HCT116 (cell line): ENCODE results near the gene XAF1. TPM values are rescaled to one million over a fixed set of nuclear protein-coding genes. Genes with fewer than 3 reads are reported as not detected.

Source experiments
- ATAC-seq: fragments of 200-7000 bp; cut with Tn5 transposase; 2 replicates; pipeline ENCODE4 v1.9.1; 2020; ENCODE audit warnings: mild to moderate bottlenecking, moderate library complexity
- Bru-seq: library from RNA; stranded (reverse); fragments of 400-500 nt; gene quantifications from one replicate; lab custom pipeline; 2021; lab: Mats Ljungman, UMichigan
- BruChase-seq, 2 experiments: library from RNA; stranded (reverse); fragments of 400-500 nt; gene quantifications; one replicate each; lab custom pipeline; 2021; lab: Mats Ljungman, UMichigan
- BruUV-seq: library from RNA; stranded (reverse); fragments of 400-500 nt; replicated peaks from 2 replicates; lab custom pipeline; 2021; lab: Mats Ljungman, UMichigan
- CTCF ChIA-PET: fragments of 300-600 bp; sonication (Branson Sonifier 250); formaldehyde crosslinking; loops from one replicate; lab custom pipeline; 2021; ENCODE audit warnings: antibody characterized with exemption; lab: Charles Lee
- POLR2A ChIA-PET: fragments of 300-600, 350-600 bp; sonication (Branson Sonifier 250); formaldehyde crosslinking; loops from one replicate; lab custom pipeline; 2021; ENCODE audit warnings: antibody characterized with exemption; lab: Charles Lee
- RAD21 ChIA-PET, 2 experiments: fragments of 300-600 bp; sonication (Branson Sonifier 250); formaldehyde crosslinking; loops; one replicate each; lab custom pipeline; 2023; ENCODE audit warnings: low total read pairs in 2 of 2; ENCODE audit not compliant: uncharacterized antibody in 2 of 2, unreplicated experiment in 2 of 2, low non-redundant PET in 1 of 2; lab: Charles Lee
- DNase-seq: peaks from one replicate; pipeline ENCODE4 v3.0.0-alpha.2; 2010; ENCODE audit warnings: low read depth, low spot score
- H2AFZ ChIP-seq: fragments of 200-600 bp; shearing (Covaris generic), sonication (generic); 2 replicates; pipeline ENCODE4 v1.6.1; 2017; ENCODE audit warnings: low read depth, mixed run types, mixed read lengths, antibody characterized with exemption, low read length; ENCODE audit not compliant: poor library complexity, severe bottlenecking
- H3K27ac ChIP-seq: 2 replicates; pipeline ENCODE4 v1.5.1; 2012; ENCODE audit warnings: low read depth, low read length
- H3K27me3 ChIP-seq: fragments of 200-600 bp; sonication (generic); 2 replicates; pipeline ENCODE4 v1.6.1; 2016; ENCODE audit warnings: mixed run types, low read length, mixed read lengths; ENCODE audit not compliant: insufficient read depth
- H3K36me3 ChIP-seq, 2 experiments: fragments of 200-500 bp in 1 of 2; fragments of 200-600 bp in 1 of 2; sonication (Bioruptor generic) in 1 of 2; sonication (generic) in 1 of 2; 2 replicates each; pipeline versions ENCODE4 v1.5.1 to v1.6.1; 2014 to 2016; ENCODE audit warnings: low read length in 2 of 2, inconsistent platforms in 1 of 2, mixed read lengths in 1 of 2, mixed run types in 1 of 2; ENCODE audit not compliant: insufficient read depth in 2 of 2, control insufficient read depth in 1 of 2
- H3K4me1 ChIP-seq, 2 experiments: fragments of 200-600 bp in 1 of 2; sonication (generic) in 1 of 2; 2 replicates each; pipeline versions ENCODE4 v1.5.1 to v1.6.1; 2012 to 2017; ENCODE audit warnings: low read length in 2 of 2, inconsistent platforms in 1 of 2, mild to moderate bottlenecking in 1 of 2, mixed read lengths in 1 of 2, mixed run types in 1 of 2, moderate library complexity in 1 of 2; ENCODE audit not compliant: insufficient read depth in 2 of 2, control insufficient read depth in 1 of 2
- H3K4me2 ChIP-seq: fragments of 200-600 bp; sonication (generic); 2 replicates; pipeline ENCODE4 v1.6.1; 2017; ENCODE audit warnings: mixed run types, low read length, mixed read lengths
- H3K4me3 ChIP-seq, 2 experiments: fragments of 200-600 bp in 1 of 2; sonication (generic) in 1 of 2; replicated peaks in 1 of 2; 2 replicates each; pipeline ENCODE4 v1.5.1; 2011 to 2016; ENCODE audit warnings: low read length in 2 of 2, control low read depth in 1 of 2, low read depth in 1 of 2, mild to moderate bottlenecking in 1 of 2, mixed read lengths in 1 of 2, mixed run types in 1 of 2
- H3K79me2 ChIP-seq: fragments of 200-600 bp; sonication (generic); 2 replicates; pipeline ENCODE4 v1.6.1; 2017; ENCODE audit warnings: mild to moderate bottlenecking, mixed run types, low read length, moderate library complexity, mixed read lengths; ENCODE audit not compliant: insufficient read depth
- H3K9ac ChIP-seq: fragments of 200-600 bp; sonication (generic); 2 replicates; pipeline ENCODE4 v1.6.1; 2016; ENCODE audit warnings: low read length, mixed read lengths
- H3K9me2 ChIP-seq: fragments of 200-600 bp; sonication (generic), shearing (Covaris generic); 2 replicates; pipeline ENCODE4 v1.6.1; 2017; ENCODE audit warnings: mixed run types, mild to moderate bottlenecking, moderate library complexity; ENCODE audit not compliant: insufficient read depth
- H3K9me3 ChIP-seq, 2 experiments: fragments of 200-500 bp in 1 of 2; fragments of 200-600 bp in 1 of 2; sonication (Bioruptor generic) in 1 of 2; sonication (generic) in 1 of 2; 2 replicates each; pipeline ENCODE4 v1.6.1; 2014 to 2017; ENCODE audit warnings: low read length in 2 of 2, mixed read lengths in 2 of 2, inconsistent platforms in 1 of 2, low read depth in 1 of 2, mild to moderate bottlenecking in 1 of 2, mixed run types in 1 of 2, moderate library complexity in 1 of 2; ENCODE audit not compliant: control insufficient read depth in 1 of 2, insufficient read depth in 1 of 2
- H4K20me1 ChIP-seq: fragments of 200-600 bp; sonication (generic), shearing (Covaris generic); 2 replicates; pipeline ENCODE4 v1.6.1; 2017; ENCODE audit warnings: mixed run types, mild to moderate bottlenecking, moderate library complexity; ENCODE audit not compliant: insufficient read depth
- CBX3 ChIP-seq: IDR thresholded peaks from 2 replicates; pipeline ENCODE4 v1.6.1; 2012; ENCODE audit warnings: low read depth
- EGR1 ChIP-seq: IDR thresholded peaks from 2 replicates; pipeline ENCODE4 v1.6.1; 2012; ENCODE audit warnings: low read depth
- EZH2phosphoT487 ChIP-seq: fragments of 200-600 bp; IDR thresholded peaks from 2 replicates; pipeline ENCODE4 v1.6.1; 2018; ENCODE audit warnings: antibody characterized with exemption, borderline replicate concordance
- FOSL1 ChIP-seq: IDR thresholded peaks from 2 replicates; pipeline ENCODE4 v1.6.1; 2012; ENCODE audit warnings: low read depth
- JUND ChIP-seq: IDR thresholded peaks from 2 replicates; pipeline ENCODE4 v1.6.1; 2012
- POLR2A ChIP-seq: IDR thresholded peaks from 2 replicates; pipeline ENCODE4 v1.7.0; 2011; ENCODE audit warnings: borderline replicate concordance; ENCODE audit not compliant: insufficient read depth, insufficient read length; ENCODE audit errors: extremely low read depth
- SIN3A ChIP-seq: IDR thresholded peaks from 2 replicates; pipeline ENCODE4 v1.6.1; 2012; ENCODE audit warnings: low read depth
- SP1 ChIP-seq: IDR thresholded peaks from 2 replicates; pipeline ENCODE4 v1.6.1; 2012; ENCODE audit warnings: low read depth
- SRF ChIP-seq: IDR thresholded peaks from 2 replicates; pipeline ENCODE4 v1.6.1; 2012; ENCODE audit warnings: low read depth
- TCF7L2 ChIP-seq: IDR thresholded peaks from 2 replicates; pipeline ENCODE4 v1.7.0; 2011; ENCODE audit warnings: borderline replicate concordance, inconsistent platforms; ENCODE audit not compliant: insufficient read depth, insufficient read length; ENCODE audit errors: extremely low read depth
- YY1 ChIP-seq: IDR thresholded peaks from 2 replicates; pipeline ENCODE4 v1.6.1; 2011; ENCODE audit warnings: low read length, low read depth, moderate library complexity, mild to moderate bottlenecking; ENCODE audit not compliant: insufficient replicate concordance; ENCODE audit errors: extremely low read depth
- ZNF274 ChIP-seq: fragments of 200-500 bp; sonication (Bioruptor generic); IDR thresholded peaks from 2 replicates; pipeline ENCODE4 v1.6.1; 2014; ENCODE audit warnings: mild to moderate bottlenecking, low read depth, low read length, inconsistent platforms
- intact Hi-C: fragments of 100-400 bp; cut with micrococcal nuclease; formaldehyde crosslinking; loops from 2 replicates; pipeline ENCODE4 v1.10.0; 2022
- long read RNA-seq: library from polyadenylated mRNA; unstranded; transcript quantifications from one replicate; pipeline ENCODE4 v2.0.0, GENCODE V29; 2021; ENCODE audit not compliant: unreplicated experiment
- polyA plus RNA-seq: library from polyadenylated mRNA; unstranded; fragments of >200 nt; gene quantifications from 2 replicates; pipeline ENCODE4 v1.2.1, GENCODE V29; 2012; ENCODE audit warnings: missing spikeins
- total RNA-seq: library from RNA; stranded (reverse); gene quantifications from one replicate; pipeline ENCODE4 v1.2.1, GENCODE V29; 2021; ENCODE audit not compliant: unreplicated experiment
- TF ChIP-seq, protein P1 (sequence below): IDR thresholded peaks from 2 replicates; pipeline ENCODE4 v1.6.1; 2012
- TF ChIP-seq, protein P2 (sequence below): IDR thresholded peaks from 2 replicates; pipeline ENCODE4 v1.6.1; 2012; ENCODE audit warnings: low read depth
- TF ChIP-seq, protein P3 (sequence below): IDR thresholded peaks from 2 replicates; pipeline ENCODE4 v1.6.1; 2012

Gene XAF1, protein sequence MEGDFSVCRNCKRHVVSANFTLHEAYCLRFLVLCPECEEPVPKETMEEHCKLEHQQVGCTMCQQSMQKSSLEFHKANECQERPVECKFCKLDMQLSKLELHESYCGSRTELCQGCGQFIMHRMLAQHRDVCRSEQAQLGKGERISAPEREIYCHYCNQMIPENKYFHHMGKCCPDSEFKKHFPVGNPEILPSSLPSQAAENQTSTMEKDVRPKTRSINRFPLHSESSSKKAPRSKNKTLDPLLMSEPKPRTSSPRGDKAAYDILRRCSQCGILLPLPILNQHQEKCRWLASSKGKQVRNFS
- total RNA-seq (0.25 TPM), Bru-seq, nascent RNA (percentile 7 among the genes with signal in this experiment), BruChase-seq, experiment 1, labeled RNA remaining after a 6-hour chase (not detected), BruChase-seq, experiment 2, labeled RNA remaining after a 2-hour chase (percentile 5 among the genes with signal in this experiment)
- 0.29 TPM in 1 of 2 replicates, not detected in the other for polyA plus RNA-seq
- long read RNA-seq = 0 reads

DNA sequence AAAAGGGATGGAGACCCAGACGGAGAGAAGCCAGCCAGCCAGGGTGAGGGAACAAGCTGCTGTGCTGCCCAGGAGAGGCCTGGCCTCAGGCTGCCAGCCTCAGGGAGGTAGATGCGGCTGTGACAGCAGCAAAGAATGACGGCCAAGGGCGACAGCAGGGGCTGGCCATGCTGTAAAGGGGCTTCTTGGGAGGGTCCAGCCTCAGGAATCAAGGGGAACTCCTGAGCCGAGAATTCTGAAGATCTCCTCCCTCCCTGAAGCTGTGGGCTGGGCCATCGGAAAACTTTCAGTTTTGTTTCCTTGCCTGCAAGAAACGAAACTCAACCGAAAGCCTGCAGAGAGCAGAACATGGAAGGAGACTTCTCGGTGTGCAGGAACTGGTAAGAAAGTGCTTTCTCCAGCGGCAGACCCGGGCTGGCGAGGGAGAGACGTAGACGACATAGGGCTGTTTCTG is at the start of gene XAF1:
XAF1 (plus strand) TSS at position 316 of the 454 bp plus-strand sequence; CDS start at position 349, 33 bp downstream.
- Histone ChIP-seq H2AFZ (no peak within 1 kb of the TSS), H4K20me1 (no peaks in the 10 kb centered on the region), H3K9ac (no peak within 1 kb of the TSS), H3K4me3 (no peak within 1 kb of the TSS), H3K36me3 (no peaks in the 10 kb centered on the region), H3K27ac (no peak within 1 kb of the TSS), H3K79me2 (no peaks in the 10 kb centered on the region), H3K9me3 (no peaks in the 10 kb centered on the region), H3K9me2 (no peaks in the 10 kb centered on the region), H3K4me2 (no peak within 1 kb of the TSS), H3K4me1 (no peaks in the 10 kb centered on the region), H3K27me3 (no peaks in the 10 kb centered on the region)
- BruUV-seq = no TSS peak
- CTCF ChIA-PET = no interaction called here
- no peak for ATAC-seq
- RAD21 ChIA-PET = no interaction called here
- POLR2A ChIA-PET = no interaction called here
- intact Hi-C loops = no loop called here
- TF ChIP-seq EZH2phosphoT487 (no peak), SIN3A (no peak), TCF7L2 (no peak), SRF (no peak), ZNF274 (no peak), FOSL1 (no peak), CBX3 (no peak), YY1 (no peak), POLR2A (no peak), JUND (no peak), EGR1 (no peak), SP1 (no peak)
- TF ChIP-seq, protein P1, sequence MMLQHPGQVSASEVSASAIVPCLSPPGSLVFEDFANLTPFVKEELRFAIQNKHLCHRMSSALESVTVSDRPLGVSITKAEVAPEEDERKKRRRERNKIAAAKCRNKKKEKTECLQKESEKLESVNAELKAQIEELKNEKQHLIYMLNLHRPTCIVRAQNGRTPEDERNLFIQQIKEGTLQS = no peak
- TF ChIP-seq, protein P2, sequence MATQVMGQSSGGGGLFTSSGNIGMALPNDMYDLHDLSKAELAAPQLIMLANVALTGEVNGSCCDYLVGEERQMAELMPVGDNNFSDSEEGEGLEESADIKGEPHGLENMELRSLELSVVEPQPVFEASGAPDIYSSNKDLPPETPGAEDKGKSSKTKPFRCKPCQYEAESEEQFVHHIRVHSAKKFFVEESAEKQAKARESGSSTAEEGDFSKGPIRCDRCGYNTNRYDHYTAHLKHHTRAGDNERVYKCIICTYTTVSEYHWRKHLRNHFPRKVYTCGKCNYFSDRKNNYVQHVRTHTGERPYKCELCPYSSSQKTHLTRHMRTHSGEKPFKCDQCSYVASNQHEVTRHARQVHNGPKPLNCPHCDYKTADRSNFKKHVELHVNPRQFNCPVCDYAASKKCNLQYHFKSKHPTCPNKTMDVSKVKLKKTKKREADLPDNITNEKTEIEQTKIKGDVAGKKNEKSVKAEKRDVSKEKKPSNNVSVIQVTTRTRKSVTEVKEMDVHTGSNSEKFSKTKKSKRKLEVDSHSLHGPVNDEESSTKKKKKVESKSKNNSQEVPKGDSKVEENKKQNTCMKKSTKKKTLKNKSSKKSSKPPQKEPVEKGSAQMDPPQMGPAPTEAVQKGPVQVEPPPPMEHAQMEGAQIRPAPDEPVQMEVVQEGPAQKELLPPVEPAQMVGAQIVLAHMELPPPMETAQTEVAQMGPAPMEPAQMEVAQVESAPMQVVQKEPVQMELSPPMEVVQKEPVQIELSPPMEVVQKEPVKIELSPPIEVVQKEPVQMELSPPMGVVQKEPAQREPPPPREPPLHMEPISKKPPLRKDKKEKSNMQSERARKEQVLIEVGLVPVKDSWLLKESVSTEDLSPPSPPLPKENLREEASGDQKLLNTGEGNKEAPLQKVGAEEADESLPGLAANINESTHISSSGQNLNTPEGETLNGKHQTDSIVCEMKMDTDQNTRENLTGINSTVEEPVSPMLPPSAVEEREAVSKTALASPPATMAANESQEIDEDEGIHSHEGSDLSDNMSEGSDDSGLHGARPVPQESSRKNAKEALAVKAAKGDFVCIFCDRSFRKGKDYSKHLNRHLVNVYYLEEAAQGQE = no peak
- TF ChIP-seq, protein P3, sequence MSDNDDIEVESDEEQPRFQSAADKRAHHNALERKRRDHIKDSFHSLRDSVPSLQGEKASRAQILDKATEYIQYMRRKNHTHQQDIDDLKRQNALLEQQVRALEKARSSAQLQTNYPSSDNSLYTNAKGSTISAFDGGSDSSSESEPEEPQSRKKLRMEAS = no peak
- DNase-seq = no peak
